AG04450 (cell line): ENCODE measurements around the gene EOMES. TPM values are rescaled to one million over a fixed set of nuclear protein-coding genes. Genes with fewer than 3 reads are reported as not detected.

Source experiments
- CTCF ChIA-PET: fragments of 300-600, 350-600 bp; formaldehyde crosslinking; extraction: SDS; loops from one replicate; lab custom pipeline; 2022; ENCODE audit warnings: antibody characterized with exemption, inconsistent platforms; lab: Charles Lee
- POLR2A ChIA-PET: fragments of 350-600 bp; formaldehyde crosslinking; extraction: SDS; loops from one replicate; lab custom pipeline; 2021; ENCODE audit warnings: antibody characterized with exemption, inconsistent platforms; lab: Yijun Ruan, JAX
- DNase-seq: peaks from one replicate; pipeline ENCODE4 v3.0.0-alpha.2; 2011; ENCODE audit warnings: low read depth, low spot score
- H3K27ac ChIP-seq: one replicate; pipeline ENCODE4 v1.5.1; 2012; ENCODE audit warnings: low read depth, low read length, control low read depth
- H3K27me3 ChIP-seq: one replicate; pipeline ENCODE4 v1.6.0; 2012; ENCODE audit warnings: low read length; ENCODE audit not compliant: control insufficient read depth, insufficient read depth
- H3K4me3 ChIP-seq: 2 replicates; pipeline ENCODE4 v1.5.1; 2011; ENCODE audit warnings: mild to moderate bottlenecking, low read depth, low read length, control low read depth
- H3K9me3 ChIP-seq: 2 replicates; pipeline ENCODE4 v1.5.1; 2012; ENCODE audit warnings: low read length; ENCODE audit not compliant: control insufficient read depth, insufficient read depth
- polyA plus RNA-seq: library from polyadenylated mRNA; depleted of rRNA; stranded (reverse); fragments of >200 nt; gene quantifications from 2 replicates; pipeline ENCODE4 v1.2.3, GENCODE V29; 2011
- TF ChIP-seq, protein P1 (sequence below): IDR thresholded peaks from 2 replicates; pipeline ENCODE4 v1.5.1; 2011; ENCODE audit warnings: low read depth, low read length, control low read depth, inconsistent platforms

EOMES gene
- polyA plus RNA-seq, 1 experiment: not detected

DNA sequence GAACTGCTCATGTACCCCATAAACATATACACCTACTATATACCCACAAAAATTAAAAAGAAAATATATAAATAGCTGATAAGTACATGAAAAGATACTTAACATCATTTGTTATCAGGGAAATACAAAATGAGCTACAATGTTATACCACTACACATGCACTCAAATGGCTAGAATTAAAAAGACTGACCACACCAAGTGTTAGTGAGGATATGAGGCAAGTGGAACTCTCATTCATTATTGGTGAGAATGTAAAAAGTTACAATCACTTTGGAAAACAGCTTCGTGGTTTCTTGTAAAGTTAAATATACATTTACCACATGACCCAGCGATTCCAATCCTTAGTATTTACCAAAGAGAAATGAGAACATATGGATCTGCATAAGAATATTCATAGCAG, 26.5 kb downstream of the EOMES start:
- ChIA-PET POLR2A (interaction anchor here (0.5 kb wide), 1 partner anchor 17 kb away, joined by 4 read pairs; no protein-coding TSS in a partner anchor), CTCF (interaction anchor here (1.1 to 2.8 kb wide), 3 partner anchors 15 to 17 kb away, joined by 4 to 16 read pairs (median 16); no protein-coding TSS in a partner anchor)
- H3K9me3 ChIP-seq: no peaks in the 10 kb centered on the region
- no peak for DNase-seq
- no peak overlapping the region for H3K27ac ChIP-seq
- TF ChIP-seq, protein P1, sequence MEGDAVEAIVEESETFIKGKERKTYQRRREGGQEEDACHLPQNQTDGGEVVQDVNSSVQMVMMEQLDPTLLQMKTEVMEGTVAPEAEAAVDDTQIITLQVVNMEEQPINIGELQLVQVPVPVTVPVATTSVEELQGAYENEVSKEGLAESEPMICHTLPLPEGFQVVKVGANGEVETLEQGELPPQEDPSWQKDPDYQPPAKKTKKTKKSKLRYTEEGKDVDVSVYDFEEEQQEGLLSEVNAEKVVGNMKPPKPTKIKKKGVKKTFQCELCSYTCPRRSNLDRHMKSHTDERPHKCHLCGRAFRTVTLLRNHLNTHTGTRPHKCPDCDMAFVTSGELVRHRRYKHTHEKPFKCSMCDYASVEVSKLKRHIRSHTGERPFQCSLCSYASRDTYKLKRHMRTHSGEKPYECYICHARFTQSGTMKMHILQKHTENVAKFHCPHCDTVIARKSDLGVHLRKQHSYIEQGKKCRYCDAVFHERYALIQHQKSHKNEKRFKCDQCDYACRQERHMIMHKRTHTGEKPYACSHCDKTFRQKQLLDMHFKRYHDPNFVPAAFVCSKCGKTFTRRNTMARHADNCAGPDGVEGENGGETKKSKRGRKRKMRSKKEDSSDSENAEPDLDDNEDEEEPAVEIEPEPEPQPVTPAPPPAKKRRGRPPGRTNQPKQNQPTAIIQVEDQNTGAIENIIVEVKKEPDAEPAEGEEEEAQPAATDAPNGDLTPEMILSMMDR: no peak
- peaks cover 7% of the 10 kb centered on the region for H3K27me3 ChIP-seq
- no peak overlapping the region for H3K4me3 ChIP-seq

DNA sequence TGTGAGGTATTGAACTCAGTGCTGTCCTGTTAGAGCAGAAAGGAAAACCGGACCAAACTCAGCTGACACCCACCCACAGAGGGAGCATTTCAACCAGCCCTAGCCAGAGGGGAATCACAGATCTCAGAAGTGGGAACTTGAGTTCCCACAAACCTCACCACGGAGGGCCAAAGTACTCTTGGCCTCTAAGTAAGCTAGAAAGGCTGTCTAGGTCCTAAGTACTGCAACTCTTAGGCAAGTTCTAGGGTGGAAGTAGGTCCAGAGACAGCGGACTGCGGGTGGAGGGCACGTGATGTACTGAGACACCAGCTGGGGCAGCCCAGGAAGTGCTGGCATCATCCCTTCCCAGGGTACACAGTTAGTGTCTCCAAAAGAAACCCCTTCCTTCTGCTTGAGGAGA, 34.1 kb downstream of the EOMES start:
- no peak for DNase-seq
- ChIA-PET POLR2A (no interaction called here), CTCF (interaction anchor here (1.4 kb wide), 1 partner anchor 18 kb away, joined by 5 read pairs; no protein-coding TSS in a partner anchor)

DNA sequence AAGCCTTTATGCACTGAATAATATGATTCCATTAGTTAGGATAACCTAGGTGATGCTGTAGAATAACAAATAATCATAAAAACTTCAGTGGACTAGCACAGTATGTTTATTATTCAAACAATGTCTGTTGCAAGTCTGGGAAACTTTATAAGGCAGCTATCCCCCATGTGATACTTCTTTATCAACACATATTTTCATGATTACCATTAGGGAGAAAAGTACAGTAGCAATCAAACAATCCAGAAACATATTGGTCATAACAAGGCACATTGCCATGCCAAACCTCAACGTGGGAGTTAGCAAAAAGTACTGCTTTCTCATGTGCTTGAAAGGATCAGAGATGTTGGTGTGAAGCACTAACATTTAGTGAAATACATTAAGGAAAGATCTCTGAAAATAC, 35.5 kb downstream of the EOMES start:
- peak; percentile 77 for DNase-seq
- peaks cover 3% of the 10 kb centered on the region for H3K9me3 ChIP-seq
- no peaks in the 10 kb centered on the region for H3K27me3 ChIP-seq
- ChIA-PET POLR2A (no interaction called here), CTCF (interaction anchor here (1.0 kb wide), 1 partner anchor 219 kb away, joined by 4 read pairs; no protein-coding TSS in a partner anchor)
- no peak overlapping the region for H3K4me3 ChIP-seq
- no peak overlapping the region for H3K27ac ChIP-seq
- TF ChIP-seq, protein P1: no peak

More for the DNA sequence above, 34.1 kb downstream of the EOMES start:
- no peak overlapping the region for H3K4me3 ChIP-seq
- peaks cover 3% of the 10 kb centered on the region for H3K9me3 ChIP-seq
- TF ChIP-seq, protein P1: no peak
- no peaks in the 10 kb centered on the region for H3K27me3 ChIP-seq
- no peak overlapping the region for H3K27ac ChIP-seq

DNA sequence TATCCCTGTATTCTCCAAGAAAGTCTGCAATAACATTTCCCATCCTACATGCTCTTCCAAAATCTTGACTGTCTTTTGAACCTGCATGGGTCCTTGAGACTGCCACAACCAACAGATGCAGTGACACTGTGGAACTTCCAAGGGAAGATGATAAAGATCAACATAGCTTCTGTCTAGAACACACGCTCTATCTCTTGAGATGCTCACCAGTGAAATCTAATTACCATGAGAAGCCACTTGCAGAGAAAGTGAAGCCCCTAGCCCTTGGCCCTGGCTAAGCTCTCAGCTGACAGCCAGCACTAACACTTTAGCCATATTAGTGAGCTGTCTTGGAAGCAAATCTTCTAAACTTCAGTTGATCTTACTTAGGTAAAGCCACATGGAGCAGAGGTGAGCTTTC, 36.6 kb downstream of the EOMES start:
- Histone ChIP-seq H3K9me3 (peaks cover 3% of the 10 kb centered on the region), H3K4me3 (no peak overlapping the region), H3K27me3 (no peaks in the 10 kb centered on the region), H3K27ac (no peak overlapping the region)
- TF ChIP-seq, protein P1: no peak
- no peak for DNase-seq
- ChIA-PET POLR2A (interaction anchor here (0.7 kb wide), 1 partner anchor 11 kb away, joined by 8 read pairs; no protein-coding TSS in a partner anchor), CTCF (interaction anchor here (2.0 kb wide), 1 partner anchor 27 kb away, joined by 9 read pairs; no protein-coding TSS in a partner anchor)

DNA sequence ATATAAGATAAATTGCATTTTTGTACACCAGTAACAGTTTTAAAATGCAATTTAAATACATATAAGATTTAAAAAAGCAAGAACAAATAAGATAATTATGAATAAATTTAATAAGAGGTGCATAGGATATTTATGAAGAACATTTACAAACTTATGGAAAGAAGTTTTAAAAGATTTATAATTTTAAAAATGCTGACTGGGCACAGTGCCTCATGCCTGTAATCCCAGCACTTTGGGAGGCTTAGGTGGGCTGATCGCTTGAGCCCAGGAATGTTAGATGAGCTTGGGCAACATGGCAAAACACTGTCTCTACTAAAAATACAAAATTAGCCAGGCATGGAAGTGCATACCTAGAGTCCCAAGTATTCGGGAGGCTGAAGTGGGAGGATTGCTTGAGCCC, 37.8 kb downstream of the EOMES start:
- Histone ChIP-seq H3K9me3 (peaks cover 3% of the 10 kb centered on the region), H3K4me3 (no peak overlapping the region), H3K27ac (no peak overlapping the region), H3K27me3 (no peaks in the 10 kb centered on the region)
- ChIA-PET POLR2A (no interaction called here), CTCF (interaction anchor here (2.0 kb wide), 1 partner anchor 28 kb away, joined by 9 read pairs; no protein-coding TSS in a partner anchor)
- no peak for DNase-seq
- TF ChIP-seq, protein P1: no peak
